GM12878 (cell line): ENCODE measurements around the gene PDE6B. TPM values are rescaled to one million over a fixed set of nuclear protein-coding genes. Genes with fewer than 3 reads are reported as not detected.

Experiments used
- EP300 ChIP-seq, 2 experiments: fragments of 150-350 bp in 1 of 2; IDR thresholded peaks; 2 replicates each; pipeline ENCODE4 v1.6.1; 2011 to 2012; ENCODE audit warnings: low read depth in 2 of 2, low read length in 2 of 2, borderline replicate concordance in 1 of 2, improper control_type of control experiment in 1 of 2, inconsistent platforms in 1 of 2; ENCODE audit not compliant: control insufficient read depth in 1 of 2
- FOXK2 ChIP-seq: fragments of 450-650 bp; IDR thresholded peaks from 2 replicates; pipeline ENCODE4 v1.6.1; 2017; ENCODE audit warnings: mild to moderate bottlenecking, moderate library complexity
- GABPA ChIP-seq: IDR thresholded peaks from 2 replicates; pipeline ENCODE4 v1.6.1; 2014; ENCODE audit warnings: antibody characterized with exemption, low read depth, mild to moderate bottlenecking, inconsistent platforms
- HDAC2 ChIP-seq: fragments of 200-600 bp; sonication (generic); IDR thresholded peaks from 2 replicates; pipeline ENCODE4 v1.6.1; 2017
- LARP7 ChIP-seq: fragments of 450-650 bp; IDR thresholded peaks from 2 replicates; pipeline ENCODE4 v1.6.1; 2017; ENCODE audit warnings: mild to moderate bottlenecking
- MEF2B ChIP-seq: fragments of 450-650 bp; IDR thresholded peaks from 2 replicates; pipeline ENCODE4 v1.6.1; 2018; ENCODE audit warnings: mild to moderate bottlenecking, moderate library complexity; ENCODE audit not compliant: partially characterized antibody, poor library complexity, severe bottlenecking
- MTA2 ChIP-seq: fragments of 450-650 bp; IDR thresholded peaks from 2 replicates; pipeline ENCODE4 v1.6.1; 2016; ENCODE audit warnings: low read depth, mild to moderate bottlenecking, moderate library complexity
- MTA3 ChIP-seq: IDR thresholded peaks from 2 replicates; pipeline ENCODE4 v1.6.1; 2012; ENCODE audit warnings: low read length, inconsistent platforms, borderline replicate concordance
- NFIC ChIP-seq: IDR thresholded peaks from 2 replicates; pipeline ENCODE4 v1.6.1; 2012; ENCODE audit warnings: low read depth, mild to moderate bottlenecking, inconsistent platforms, low read length, moderate library complexity
- NR2F1 ChIP-seq: fragments of 450-650 bp; conservative IDR thresholded peaks from 2 replicates; pipeline ENCODE4 v1.6.1; 2017; ENCODE audit warnings: mild to moderate bottlenecking
- POLR2A ChIP-seq: IDR thresholded peaks from 2 replicates; pipeline ENCODE4 v1.6.1; 2011; ENCODE audit warnings: low read depth, mild to moderate bottlenecking, low read length
- RAD51 ChIP-seq: fragments of 450-650 bp; IDR thresholded peaks from 2 replicates; pipeline ENCODE4 v1.6.1; 2016; ENCODE audit warnings: moderate library complexity, mild to moderate bottlenecking, inconsistent platforms
- SKIL ChIP-seq: fragments of 450-650 bp; IDR thresholded peaks from 2 replicates; pipeline ENCODE4 v1.6.1; 2017; ENCODE audit warnings: mild to moderate bottlenecking, low read depth, inconsistent platforms; ENCODE audit not compliant: poor library complexity, severe bottlenecking
- SMAD5 ChIP-seq: IDR thresholded peaks from 2 replicates; pipeline ENCODE4 v1.6.1; 2016; ENCODE audit warnings: antibody characterized with exemption, low read depth
- SMARCA5 ChIP-seq: fragments of 450-650 bp; IDR thresholded peaks from 2 replicates; pipeline ENCODE4 v1.6.1; 2017; ENCODE audit warnings: mild to moderate bottlenecking
- SREBF2 ChIP-seq: IDR thresholded peaks from 2 replicates; pipeline ENCODE4 v1.6.1; 2012; ENCODE audit warnings: mild to moderate bottlenecking, low read length
- STAT1 ChIP-seq: fragments of 450-650 bp; conservative IDR thresholded peaks from 2 replicates; pipeline ENCODE4 v1.6.1; 2014; ENCODE audit warnings: antibody characterized with exemption, mild to moderate bottlenecking
- SUZ12 ChIP-seq: fragments of 200-600 bp; sonication (generic); IDR thresholded peaks from one replicate; pipeline ENCODE4 v1.6.1; 2018; ENCODE audit warnings: antibody characterized with exemption, mild to moderate bottlenecking; ENCODE audit not compliant: unreplicated experiment
- USF2 ChIP-seq: IDR thresholded peaks from 2 replicates; pipeline ENCODE4 v1.6.1; 2011; ENCODE audit warnings: low read depth, low read length, improper control_type of control experiment, borderline replicate concordance
- ZBTB40 ChIP-seq: fragments of 450-650 bp; IDR thresholded peaks from 2 replicates; pipeline ENCODE4 v1.6.1; 2016; ENCODE audit warnings: mild to moderate bottlenecking, moderate library complexity, borderline replicate concordance
- ZNF384 ChIP-seq: IDR thresholded peaks from 2 replicates; pipeline ENCODE4 v1.6.1; 2012; ENCODE audit warnings: low read depth, mild to moderate bottlenecking, low read length, improper control_type of control experiment, borderline replicate concordance
- ZSCAN29 ChIP-seq: fragments of 450-650 bp; IDR thresholded peaks from 2 replicates; pipeline ENCODE4 v1.6.1; 2017; ENCODE audit warnings: mild to moderate bottlenecking, moderate library complexity
- polyA plus RNA-seq, 11 experiments: library from polyadenylated mRNA; depleted of rRNA in 4 of 11; unstranded in 6 of 11; stranded (reverse) in 5 of 11; fragments of >200 nt; fragmentation: Nextera tagmentation in 4 of 11; fragmentation: Illumina TruSeq in 1 of 11; extraction: Ambion mirVana in 4 of 11; extraction: Trizol in 1 of 11; gene quantifications; 1 replicate in 1 of 11; 2 replicates in 10 of 11; pipeline versions ENCODE4 v1.2.1 to v1.2.3, GENCODE V29; 2011 to 2016; ENCODE audit warnings: inconsistent platforms in 2 of 11, missing spikeins in 2 of 11, low read depth in 1 of 11
- total RNA-seq, 4 experiments: library from RNA; depleted of rRNA in 3 of 4; stranded (reverse); fragments of >200 nt in 3 of 4; fragmentation: Illumina TruSeq in 1 of 4; extraction: Trizol in 1 of 4; gene quantifications; 2 replicates each; pipeline versions ENCODE4 v1.2.1 to v1.2.3, GENCODE V29; 2013 to 2021

The PDE6B gene
- total and polyA plus RNA-seq, 10 of the 15 experiments (the other 5 are each of a cell fraction or from before 2014, with no cell fraction given), result 2.6 to 6.4 (median 3.8) TPM

GRCh38 chr4:663438-664428, 38.4 kb downstream of the PDE6B start (continued):
- TF ChIP-seq GABPA (peak; percentile 83), NR2F1 (0 out of 2 replicates have a peak, but pooled peaks have one; percentile 26), SUZ12 (no peak), SKIL (no peak), FOXK2 (no peak), SMARCA5 (no peak), ZNF384 (no peak), USF2 (peak; percentile 47), EP300 (IDR thresholded peaks at IDR 0.05; ENCODE audit: borderline replicate concordance in 1 of 2, control insufficient read depth in 1 of 2, low read depth in 2 of 2, low read length in 2 of 2) (no peak), STAT1 (no peak), MTA3 (no peak), ZBTB40 (peak; percentile 75), HDAC2 (no peak), ZSCAN29 (no peak), POLR2A (peak; percentile 82), MEF2B (peak; percentile 43), SREBF2 (no peak), SMAD5 (no peak), NFIC (no peak), MTA2 (peak; percentile 24; the same call in 1 of the 2 replicates), RAD51 (peak; percentile 53; the same call in 1 of the 2 replicates), LARP7 (0 out of 2 replicates have a peak, but pooled peaks have one; percentile 21)
